SHP77 (cell line): ENCODE data around the gene RAB24.
A peak's percentile ranks its signal among the peaks of the same experiment; 100 is the strongest.

Experiments used
- DNase-seq, 2 experiments: peaks; one replicate each; lab custom pipeline; 2025; lab: John Stamatoyannopoulos, UW

Gene RAB24

GRCh38 chr5:177333420-177334154 is 30.1 kb upstream of the RAB24 start:
- no peak for DNase-seq

DNA sequence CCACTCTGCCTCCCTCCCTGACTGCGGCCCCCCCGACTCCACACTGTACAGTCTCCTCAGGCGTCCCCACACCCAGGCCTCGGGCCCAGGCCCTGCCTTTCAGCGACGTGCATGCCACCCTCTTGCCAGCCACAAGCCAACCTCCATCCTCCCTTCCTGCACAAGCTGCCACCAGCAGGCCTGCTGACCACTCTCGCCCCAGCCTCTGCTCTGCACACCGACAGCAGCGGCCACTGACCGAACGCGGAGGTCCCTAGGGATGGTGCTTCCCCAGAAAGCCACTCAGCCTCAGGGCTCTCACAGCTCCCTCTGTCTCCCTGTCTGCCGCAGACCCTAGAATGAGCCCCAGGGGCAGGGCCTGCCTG is 29.4 kb upstream of the RAB24 start:
- DNase-seq: no peak

GRCh38 chr5:177332031-177332895 is 28.7 kb upstream of the RAB24 start:
- no peak for DNase-seq

GRCh38 chr5:177330991-177331842 is 27.7 kb upstream of the RAB24 start:
- DNase-seq: no peak

DNA sequence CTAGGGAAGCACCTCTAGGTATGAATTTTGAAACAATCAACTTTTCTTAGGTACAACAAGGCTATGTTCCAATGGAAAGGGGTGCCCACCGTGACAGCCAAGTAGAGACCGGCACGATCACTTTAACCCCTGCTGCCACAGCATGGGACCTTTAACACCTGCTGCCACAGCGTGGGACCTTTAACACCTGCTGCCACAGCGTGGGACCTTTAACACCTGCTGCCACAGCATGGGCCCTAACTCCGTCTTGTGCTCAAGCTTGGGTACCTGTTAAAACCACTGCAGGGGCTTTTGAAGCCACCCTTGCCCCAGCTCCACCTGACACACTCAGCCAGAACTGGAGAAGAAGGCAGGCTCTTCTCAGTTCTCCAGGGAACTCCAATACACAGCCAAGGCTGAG is 26.4 kb upstream of the RAB24 start:
- no peak for DNase-seq

DNA sequence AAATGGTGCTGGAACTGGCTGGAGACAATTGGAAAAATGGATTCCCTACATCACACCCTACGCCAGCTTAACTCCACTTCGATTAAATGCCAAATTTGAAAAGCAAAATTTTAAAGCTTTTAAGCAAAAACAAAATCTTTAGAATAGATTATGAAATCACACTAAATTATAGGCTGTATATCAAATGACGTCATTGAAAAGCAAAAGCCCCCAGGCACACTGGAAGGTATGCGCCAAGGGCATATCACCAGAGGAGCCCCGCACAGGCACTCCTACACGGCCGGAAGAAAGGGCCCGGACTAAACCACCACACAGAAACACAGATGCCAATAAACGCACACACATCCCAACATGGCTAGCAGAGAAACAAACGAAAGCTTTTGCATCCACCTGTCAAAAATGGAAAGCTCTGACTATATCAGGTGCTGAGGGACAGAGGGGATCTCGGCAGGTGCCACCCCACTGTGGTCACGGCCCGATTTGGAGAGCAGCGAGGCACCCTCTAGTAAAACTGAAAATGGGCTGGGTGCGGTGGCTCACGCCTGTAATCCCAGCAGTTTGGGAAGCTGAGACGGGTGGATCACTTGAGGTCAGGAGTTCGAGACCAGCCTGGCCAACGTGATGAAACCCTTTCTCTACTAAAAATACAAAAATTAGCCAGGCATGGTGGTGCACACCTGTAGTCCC is 25.2 kb upstream of the RAB24 start:
- no peak for DNase-seq

DNA sequence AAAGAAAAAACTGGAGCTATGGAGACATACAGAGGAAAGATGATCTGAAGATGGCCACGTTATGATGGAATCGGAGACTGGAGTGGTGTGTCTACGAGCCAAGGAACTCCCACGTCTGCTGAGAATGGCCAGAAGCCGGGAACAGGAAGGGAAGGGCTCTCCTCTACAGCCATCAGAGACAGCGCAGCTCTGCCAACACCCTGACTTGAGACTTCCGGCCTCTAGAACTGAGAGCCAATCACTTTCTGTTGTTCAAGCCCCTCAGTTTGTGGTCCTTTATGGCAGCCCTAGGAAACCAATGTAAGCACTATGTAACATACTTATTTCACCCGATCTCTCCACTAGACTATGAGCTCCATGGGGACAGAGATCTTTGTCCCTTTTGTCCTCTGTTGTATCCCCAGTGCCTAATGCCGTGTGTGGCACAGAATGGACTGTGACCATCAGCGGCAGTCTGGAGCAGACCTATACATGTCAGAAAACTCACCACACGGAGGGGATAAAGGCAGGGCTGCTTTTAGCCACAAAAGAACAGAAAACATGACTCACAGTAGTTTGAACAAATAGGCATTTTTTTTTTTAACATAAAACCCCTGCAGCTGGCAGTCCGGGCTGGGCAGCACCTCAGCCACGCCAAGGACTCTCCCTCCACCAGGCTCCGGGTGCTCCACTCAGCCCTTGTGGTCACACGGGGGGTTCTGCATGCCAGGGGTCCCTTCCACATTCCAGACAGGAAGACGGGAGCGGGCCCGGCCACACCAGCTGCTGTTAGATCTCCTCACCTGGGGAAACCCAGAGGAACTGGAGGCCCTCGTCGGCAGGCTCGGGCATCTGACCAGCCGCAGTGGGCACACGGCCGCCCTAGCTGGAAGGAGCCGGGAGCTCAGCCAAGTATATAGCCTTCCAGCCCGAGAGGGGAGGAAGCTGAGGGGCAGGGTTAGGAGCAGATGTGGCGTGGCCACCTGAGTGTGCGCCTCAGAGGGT is 24.3 kb upstream of the RAB24 start:
- no peak for DNase-seq

DNA sequence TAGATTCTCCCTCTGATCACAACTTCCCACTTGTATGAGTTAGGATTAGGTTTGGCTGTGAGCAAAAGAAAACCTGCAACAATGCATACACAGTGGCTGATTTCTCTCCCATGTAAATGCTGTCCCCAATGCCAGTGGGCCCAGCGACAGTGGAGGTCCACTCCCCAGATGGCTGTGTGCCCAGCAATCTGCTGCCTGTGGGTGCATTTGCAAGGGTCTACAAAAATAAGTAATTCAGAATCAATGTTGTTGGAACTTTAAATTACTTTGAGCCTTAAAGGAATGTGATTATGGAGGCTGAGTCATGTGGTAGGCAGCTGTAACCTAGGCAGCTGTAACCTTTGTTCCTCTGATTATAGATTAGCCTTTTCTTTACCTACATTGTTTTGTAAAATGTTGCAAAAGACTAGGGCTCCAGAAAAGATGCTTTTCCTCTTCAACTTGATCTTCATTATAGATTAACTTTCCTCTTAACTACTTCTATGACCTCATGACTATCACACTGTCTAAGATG is 22.4 kb upstream of the RAB24 start:
- DNase-seq: no peak

DNA sequence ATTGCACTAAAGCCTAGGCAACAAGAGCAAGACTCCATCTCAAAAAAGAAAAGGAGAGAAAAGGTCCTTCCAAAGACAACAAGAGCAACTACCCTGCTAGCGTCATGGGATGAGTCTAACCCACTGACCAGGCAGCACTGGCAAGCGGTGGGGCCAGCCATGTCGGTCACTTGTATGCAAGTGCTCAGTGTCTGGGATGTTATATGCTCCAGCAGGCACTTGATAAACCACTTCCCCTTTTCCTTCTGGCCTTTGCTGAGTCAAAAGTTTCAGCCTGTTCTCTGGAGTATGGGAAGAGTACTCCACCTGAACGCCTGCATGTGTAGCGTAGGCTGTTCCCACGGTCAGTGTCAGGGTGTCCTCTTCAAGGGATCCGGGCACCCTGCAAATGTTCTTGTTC is 17.4 kb upstream of the RAB24 start:
- DNase-seq: no peak

- no peak for DNase-seq
These were observed 16.5 kb upstream of the RAB24 start for GRCh38 chr5:177319913-177320588.

- DNase-seq: peak; percentile 25 to 61
These were observed 14.4 kb upstream of the RAB24 start for GRCh38 chr5:177317959-177318377.

DNA sequence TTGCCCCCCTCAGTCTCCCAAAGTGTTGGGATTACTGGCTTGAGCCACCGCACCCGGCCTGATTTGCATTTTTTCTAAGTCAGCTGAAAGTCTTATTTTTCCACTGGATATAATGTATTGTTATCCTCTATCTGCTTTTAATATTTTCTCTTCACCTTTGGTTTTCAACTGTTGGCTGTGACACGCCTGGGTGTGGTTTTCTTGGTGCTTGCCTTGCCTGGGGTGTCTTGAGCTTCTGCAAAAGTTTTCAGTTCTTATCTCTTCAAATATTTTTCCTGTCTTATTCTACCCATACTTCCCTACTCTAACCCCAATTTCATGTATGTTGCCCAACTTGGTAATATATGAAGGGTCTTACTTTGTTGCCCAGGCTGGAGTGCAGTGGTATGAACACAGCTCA is 12.5 kb upstream of the RAB24 start:
- no peak for DNase-seq

- no peak for DNase-seq
These were observed 11.9 kb upstream of the RAB24 start for GRCh38 chr5:177315411-177315810.

DNA sequence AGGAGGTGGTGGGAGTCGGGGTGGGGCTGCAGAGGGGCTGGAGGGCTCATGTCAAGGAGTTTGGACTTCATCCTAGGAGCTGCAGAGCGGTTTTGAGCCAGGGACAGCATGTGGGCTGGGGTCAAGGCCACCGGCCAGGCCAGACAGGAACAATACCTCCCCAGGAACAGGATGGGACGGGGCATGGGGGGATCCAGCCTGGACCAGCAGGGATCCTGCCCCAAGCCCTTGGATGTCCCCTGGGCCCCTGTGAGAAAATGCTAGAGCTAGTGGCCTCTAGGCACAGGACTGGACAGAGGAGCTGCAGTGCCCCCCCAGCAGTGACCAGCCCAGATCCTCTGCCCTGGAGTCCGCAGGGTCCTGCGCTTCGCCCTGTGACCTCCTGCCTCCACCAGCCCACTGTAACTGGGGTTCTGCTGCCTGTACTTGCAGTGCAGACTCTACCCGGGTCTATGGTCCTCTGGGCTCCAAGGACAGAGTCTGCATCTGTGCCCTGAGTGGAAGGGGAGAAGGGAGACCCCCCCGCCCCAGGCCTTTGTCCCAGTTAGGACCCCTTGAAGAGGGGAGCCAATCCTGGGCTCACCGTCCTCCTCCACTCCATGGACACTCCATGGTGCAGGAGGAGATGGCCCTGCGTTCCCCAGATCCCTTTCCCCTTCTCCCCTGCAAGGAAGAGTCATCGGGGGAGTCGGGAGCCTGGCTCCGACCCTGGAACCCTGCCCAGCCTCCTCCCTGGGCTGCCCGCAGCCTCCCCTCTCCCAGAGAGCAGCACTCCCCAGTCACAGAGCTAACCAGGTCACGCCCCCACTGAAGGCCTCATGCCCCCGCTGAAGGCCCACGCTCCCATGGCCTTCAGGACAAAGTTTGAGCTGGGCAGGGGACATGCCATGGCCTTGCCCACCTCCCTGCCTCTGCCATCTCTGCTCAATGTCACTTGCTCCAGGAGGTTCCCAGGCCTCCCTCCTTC is 11.1 kb upstream of the RAB24 start:
- no peak for DNase-seq

DNA sequence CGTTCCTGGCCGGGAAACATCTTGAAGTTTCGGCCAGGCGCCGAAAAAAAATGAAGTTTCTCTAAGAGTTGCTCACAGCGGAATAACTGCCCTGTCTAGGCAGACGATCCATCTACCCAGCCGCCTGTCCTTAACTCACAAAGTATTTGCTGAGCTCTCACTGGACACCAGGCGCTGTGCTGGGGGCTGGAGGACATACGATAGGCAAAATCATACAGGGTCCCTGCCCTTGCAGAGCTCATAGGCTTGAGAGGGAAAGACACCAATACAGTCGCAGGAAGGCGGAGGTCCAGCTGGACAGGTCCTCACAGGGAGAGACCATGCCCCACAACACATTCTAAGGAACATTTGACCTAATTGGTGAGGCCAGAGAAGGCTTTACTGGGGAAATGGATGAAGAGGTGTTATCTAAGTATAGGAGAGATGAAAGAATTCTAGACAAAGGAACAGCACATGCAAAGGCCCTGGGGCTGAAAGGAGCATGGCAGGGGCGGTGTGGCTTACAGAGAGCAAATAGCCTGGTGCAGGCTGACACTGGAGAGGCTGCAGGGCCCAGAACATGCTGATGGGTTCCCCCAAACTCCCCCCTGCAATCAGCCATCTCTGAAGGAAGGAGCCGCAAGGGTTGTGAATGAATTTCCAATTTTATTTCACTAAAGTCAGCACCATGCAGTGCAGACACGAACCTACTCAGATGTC is 10.2 kb upstream of the RAB24 start:
- no peak for DNase-seq

DNA sequence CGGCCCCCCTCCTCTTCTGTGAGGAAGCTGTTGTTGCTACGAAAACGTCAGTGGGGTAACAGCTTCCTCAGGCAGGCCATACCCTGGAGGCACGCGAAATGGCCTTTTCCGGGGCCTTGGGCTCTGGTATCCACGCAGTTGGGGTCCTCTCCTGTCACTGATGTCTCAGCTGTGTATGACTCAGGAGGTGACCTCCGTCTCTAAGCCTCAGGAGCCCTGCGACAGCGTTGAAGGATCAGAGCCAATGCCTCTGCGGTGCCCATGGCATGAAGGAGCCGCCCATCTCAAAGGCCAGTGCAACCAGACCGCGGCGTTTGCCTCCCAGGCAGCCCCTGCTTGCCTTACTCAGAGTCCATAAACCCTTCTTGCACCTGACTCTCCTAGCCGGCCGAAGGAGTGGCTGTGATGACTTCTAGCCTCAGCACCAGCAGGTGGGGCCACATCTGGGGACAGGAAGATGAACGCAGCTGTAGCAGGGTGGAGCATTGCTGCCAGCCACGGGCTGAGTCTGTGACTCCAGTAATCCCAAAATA is 9.2 kb upstream of the RAB24 start:
- peak in 1 of 2 experiments; percentile 34 for DNase-seq

GRCh38 chr5:177311723-177312648 is 8.5 kb upstream of the RAB24 start, which contains the start of gene MXD3:
TSS of gene MXD3 (minus strand) at chr5:177311898. CDS start at chr5:177311830, 68 bp downstream.
- peak; percentile 94 for DNase-seq
